Amygdala (tissue), 56 donors: ENCODE results near the gene JAZF1.
A peak's percentile ranks its signal among the peaks of the same experiment; 100 is the strongest.

ENCODE experiments used
- DNase-seq, 56 donors: peaks; one replicate each; lab custom pipeline; 2025; lab: John Stamatoyannopoulos, UW

The JAZF1 gene

GRCh38 chr7:27955011-27955410, 225.6 kb downstream of the JAZF1 start:
- no peak for DNase-seq

GRCh38 chr7:27953777-27954176, 226.8 kb downstream of the JAZF1 start:
- no peak for DNase-seq

DNA sequence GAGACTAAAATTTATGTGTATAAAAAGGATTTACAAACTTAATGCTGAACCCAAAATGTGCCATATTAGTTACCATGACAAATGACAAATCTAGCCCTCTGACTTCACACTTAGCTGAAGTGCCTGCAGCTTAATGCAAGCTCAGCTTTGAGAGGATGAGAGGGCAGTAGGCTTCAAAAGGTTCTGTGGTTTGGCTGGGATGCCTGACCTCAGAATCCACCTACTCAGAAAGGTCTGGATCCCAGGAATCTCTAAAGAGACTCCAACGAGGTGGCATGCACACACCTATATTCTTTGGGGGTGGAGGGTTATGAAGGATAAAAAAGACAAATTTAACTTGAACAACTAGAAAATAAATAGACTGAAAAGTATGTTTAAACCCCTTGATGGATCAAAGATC, 227.2 kb downstream of the JAZF1 start:
- DNase-seq: no peak

DNA sequence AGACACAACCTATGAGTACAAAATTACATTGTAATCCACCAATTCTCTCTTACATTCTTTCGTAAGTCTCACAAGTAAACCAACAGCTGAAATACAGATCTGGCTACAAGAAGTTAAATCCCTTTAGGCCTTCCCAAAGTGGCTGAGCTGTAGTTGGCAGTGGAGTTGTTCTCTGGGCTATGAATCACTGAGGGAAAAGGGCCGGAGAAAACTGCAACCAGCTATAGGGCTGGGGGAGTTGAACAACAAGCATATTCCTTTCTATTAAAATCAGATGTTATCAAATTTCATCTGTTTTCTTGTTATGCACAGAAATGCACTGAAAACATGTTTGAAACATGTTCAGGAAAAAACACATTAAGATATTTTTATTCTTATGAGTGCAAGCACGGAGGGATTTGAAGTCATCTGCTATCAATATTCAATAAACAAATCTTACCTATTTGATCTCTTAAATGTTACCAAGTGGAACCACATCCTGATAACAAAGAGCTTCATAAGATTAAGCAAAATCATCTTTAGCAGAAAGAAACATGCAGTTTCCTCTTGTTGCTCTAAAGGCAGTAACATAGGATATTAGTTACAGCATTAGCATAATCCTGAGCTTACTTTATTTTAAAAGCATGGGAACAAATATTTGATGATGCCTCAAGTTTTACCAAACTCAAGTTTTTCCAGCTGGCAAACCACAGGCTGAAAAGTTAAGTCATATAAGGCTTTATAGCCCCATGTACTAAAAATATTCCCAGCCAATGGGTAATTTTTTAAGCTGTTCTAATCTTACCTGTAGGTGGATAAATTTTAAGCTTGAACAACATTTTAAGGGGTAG, 227.9 kb downstream of the JAZF1 start:
- DNase-seq: no peak

DNA sequence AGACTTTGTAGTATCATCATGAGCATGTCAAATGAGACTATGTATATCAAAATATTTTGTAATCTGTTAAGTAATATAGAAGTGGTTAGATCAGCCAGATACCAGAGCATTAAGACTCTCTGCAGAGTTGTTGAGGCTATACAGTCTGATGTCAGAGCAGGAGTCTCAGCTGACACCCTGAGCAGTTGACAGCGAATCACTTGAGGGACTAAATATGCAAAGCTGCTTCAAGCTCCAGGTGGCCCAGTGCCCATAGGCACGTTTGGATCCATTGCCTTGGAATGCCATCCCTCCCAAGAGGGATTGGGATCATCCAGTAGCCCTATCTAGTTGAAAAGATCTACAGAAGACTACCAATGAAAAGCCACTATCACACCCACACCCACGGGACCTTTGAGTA, 230.5 kb downstream of the JAZF1 start:
- DNase-seq: no peak

DNA sequence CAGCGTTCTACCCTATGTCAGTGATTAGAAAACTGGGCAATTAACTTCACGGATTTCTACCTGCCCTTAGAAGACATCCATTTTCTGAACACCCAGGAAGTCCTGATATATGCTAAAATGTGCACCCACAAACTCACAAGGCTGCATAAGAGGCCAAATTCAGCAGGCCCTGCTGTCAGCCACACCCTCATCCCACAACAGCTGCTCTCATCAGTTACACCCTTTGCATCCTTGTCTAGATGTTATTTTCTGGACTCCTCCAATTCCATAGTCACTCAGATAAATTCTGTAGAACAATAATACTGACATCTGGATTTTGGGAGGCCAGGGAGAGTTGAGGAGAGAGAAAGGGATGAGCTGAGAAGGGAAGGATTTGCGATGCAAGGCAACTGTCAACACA, 231.7 kb downstream of the JAZF1 start:
- DNase-seq: no peak

- peak in 19 of 56 donors; percentile 14 to 57 (median 34) for DNase-seq
These were observed 232.9 kb downstream of the JAZF1 start for GRCh38 chr7:27947586-27948278.

DNA sequence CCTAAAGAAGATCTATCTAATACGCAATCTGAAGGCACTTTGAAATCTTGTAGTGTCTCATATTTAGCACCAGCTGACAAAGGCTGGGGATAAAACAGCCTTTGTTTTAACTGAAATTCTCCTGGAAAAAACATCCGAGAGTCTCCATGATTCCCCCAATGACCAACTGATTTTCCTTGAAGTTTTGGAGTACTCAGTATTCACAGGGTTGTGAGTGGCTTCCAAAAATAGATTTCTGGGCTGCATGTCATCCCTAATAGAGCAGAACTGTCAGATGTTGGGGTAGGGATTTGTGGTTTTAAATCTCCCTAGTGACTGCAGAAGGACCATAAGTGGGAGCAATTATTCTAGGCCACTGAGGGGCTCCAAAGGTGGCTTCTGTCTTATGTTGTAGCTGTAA, 234.2 kb downstream of the JAZF1 start:
- DNase-seq: no peak

- DNase-seq: no peak
These were observed 235.4 kb downstream of the JAZF1 start for GRCh38 chr7:27945058-27945795.

DNA sequence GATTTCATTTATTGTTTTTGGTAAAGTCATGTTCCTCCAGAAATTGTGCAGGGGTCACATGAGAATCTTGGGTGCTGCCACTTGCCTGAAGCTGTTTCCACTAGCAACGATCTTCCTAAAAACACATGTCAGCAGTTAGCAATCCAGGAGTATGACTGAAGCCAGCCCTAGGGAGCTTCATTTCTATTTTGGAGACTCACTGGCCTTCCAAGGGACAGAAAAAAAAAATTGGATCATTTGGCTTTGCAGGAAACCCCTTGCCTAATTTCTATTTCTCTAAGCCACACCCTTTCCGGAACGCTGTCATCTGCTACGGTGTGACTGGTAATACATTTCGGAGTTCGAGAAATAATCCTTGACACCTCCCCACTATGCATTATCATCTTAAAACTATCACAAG, 236.0 kb downstream of the JAZF1 start:
- no peak for DNase-seq

DNA sequence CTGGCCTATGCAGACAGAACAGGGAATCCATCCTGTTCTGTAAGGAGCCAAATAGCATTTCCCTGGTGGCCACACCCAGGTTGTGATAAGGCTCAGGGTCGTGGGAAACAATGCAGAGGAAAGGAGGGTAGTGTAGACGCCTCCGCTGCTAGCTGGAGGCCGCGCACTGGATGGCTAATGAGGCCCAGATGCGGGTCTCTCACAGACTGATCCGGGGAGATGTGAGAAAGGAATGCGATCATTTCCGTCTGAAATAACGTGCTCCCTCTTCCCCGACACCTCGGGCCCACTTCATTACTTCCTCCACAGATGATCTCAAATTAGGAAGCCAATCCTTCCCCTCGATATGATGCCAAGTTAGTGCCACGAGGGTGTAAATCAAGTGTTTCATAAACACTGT, 237.4 kb downstream of the JAZF1 start:
- DNase-seq: no peak

DNA sequence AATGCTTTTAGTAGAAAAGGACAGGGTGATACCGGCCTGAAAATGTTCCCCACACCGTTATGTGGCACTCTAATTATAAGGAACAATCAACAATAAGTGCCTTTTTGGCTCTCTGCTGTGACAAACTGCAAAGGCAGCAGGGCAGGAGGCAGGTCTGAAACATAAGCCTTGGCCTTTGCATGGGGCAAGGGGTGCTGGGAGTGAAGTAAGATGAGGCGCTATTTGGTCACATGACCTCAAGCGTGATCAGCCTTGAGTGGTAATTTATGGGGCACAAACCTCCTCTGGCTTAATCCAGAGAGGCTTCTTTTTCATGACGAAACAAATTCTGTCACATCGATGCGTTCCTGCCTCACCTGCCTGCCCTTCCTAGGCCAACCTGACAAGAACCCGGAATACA, 237.9 kb downstream of the JAZF1 start:
- no peak for DNase-seq

DNA sequence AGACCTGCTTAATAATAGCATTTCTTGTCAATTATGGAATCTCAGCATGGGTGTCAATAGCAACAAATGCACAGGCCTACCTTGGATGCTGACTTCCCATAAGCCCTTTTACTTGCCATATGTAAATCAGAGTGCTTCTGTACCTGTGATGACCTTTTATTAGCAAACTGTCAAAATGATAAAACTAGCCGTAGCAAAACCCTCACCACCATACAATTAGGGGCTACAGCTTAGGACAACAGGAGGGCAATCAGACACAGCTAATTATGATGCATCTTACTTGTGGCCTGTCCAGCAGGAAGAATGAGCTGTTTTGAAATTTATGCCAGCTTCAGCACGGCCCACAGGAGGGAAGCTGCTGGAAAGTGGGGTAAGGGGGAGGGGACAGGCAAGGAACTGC, 239.1 kb downstream of the JAZF1 start:
- no peak for DNase-seq

GRCh38 chr7:27940341-27940740, 240.3 kb downstream of the JAZF1 start:
- peak in 47 of 56 donors; percentile 8 to 85 (median 53) for DNase-seq

DNA sequence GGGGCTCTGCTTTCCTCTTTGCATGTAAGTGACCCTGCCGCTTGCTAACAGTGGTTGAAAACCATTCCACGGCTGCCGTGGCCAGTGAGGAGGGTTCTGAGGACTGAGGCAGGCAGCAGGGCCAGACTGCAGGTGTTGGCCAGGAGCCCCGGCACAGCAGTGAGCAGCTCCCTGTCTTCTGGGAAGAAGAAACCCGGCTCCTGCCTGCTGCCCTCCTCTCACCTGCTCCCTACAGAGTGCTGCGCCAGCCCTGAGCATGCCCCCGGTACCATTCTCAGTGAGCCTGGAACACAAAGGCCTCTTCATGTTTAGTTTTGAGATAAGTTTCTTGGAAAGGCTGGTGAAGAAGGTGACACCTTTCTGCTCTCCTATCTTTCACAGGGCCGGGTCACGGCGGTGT, 240.7 kb downstream of the JAZF1 start:
- no peak for DNase-seq

GRCh38 chr7:27936768-27937102, 243.9 kb downstream of the JAZF1 start:
- DNase-seq: no peak

DNA sequence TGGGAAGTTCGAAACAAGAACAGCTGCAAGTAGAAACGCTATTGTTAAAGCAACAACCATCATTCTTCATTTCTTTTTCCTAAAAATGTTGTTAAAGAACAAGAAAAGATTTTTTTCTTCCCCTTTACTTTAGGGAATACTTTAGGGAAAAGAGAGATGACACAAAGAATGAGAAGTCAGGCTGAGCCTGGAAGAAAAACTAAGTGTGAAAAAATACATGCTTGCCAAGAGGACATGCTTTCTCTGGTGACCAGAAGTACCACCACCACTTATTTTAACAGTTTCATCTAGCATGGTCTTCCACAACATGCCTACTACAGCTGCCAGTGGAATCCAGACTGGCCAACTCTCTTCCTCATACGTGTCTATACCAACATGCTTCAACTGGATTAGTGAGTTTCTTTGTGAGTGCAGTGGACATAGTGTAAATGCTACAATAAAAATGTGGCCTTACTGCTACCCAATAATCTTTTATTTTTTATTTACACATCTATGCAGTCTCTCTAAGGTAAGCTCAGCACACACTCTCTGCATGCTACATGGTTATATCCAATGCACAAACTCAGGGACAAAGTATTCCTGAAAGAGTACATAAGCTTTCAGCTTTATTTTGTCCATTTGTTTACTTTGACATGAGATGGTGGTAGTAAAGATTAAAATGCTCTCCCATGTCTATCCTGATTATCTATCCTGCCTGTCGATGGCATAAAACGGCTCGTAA, 244.4 kb downstream of the JAZF1 start:
- DNase-seq: no peak

GRCh38 chr7:27933671-27934565, 246.7 kb downstream of the JAZF1 start:
- DNase-seq: no peak

GRCh38 chr7:27930910-27931476, 249.6 kb downstream of the JAZF1 start:
- no peak for DNase-seq
